Stimulated activated CD8-positive, alpha-beta memory T cell treated with anti-CD3 and anti-CD28 coated beads, Interleukin-12 subunit alpha, Interleukin-12 subunit beta, amount 100 ng/mL, for 1 hour (primary cell): ENCODE data around the gene EDDM3A.
A peak's percentile ranks its signal among the peaks of the same experiment; 100 is the strongest.
"Not testable (repeated sequence)": the region's sequence is repeated elsewhere in the genome, so short reads cannot be mapped to it uniquely, and the experiment has no call there.

Experiments used
- DNase-seq: peaks from one replicate; pipeline ENCODE4 v3.0.0-alpha.2; 2020; ENCODE audit warnings: low read depth

Gene EDDM3A, protein sequence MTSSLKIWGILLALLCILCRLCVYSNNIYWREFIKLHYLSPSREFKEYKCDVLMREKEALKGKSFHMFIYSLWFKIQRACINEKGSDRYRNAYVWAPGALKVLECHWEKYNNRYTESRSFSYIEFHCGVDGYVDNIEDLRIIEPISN

DNA sequence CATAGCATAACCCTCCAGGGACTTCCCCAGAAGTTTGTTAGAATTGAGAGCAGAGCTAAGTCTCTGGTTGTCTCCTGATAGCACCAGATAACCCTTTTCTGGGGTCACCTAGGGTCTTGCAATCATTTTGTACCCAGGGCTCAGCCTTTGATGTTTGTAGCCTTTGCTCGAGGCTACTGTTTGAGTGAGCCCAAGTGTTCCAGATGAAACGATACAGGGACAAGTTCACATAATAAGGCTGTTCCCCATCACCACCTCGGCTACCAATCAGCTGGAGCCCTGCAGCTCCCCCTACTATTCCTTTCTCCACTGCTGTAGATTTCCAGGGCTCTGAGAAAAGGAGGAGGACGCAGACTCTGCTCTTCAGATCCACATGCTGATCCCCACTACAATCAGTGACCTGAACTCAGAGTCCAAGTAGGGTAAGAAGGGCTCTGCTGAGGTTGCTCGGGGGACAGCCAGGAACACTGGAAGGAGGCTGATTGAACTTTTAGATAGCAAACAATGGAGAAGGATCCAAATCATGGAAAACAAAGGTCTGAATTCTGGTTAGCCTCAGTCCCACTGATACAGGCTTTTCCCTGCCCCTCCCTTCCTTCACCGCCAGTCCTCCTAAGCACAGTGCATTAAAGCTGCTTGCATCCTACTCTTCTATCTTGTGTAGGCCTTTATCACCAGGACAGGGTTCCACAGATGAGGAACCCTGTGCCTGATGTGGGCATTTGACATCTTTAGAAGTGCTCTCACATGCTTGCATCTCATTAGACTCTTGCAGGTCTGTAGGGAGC is at the start of gene EDDM3A:
EDDM3A (plus strand) TSS at position 317 of the 788 bp plus-strand sequence. CDS start 1,694 bp downstream, outside the sequence.
- DNase-seq = no peak

DNA sequence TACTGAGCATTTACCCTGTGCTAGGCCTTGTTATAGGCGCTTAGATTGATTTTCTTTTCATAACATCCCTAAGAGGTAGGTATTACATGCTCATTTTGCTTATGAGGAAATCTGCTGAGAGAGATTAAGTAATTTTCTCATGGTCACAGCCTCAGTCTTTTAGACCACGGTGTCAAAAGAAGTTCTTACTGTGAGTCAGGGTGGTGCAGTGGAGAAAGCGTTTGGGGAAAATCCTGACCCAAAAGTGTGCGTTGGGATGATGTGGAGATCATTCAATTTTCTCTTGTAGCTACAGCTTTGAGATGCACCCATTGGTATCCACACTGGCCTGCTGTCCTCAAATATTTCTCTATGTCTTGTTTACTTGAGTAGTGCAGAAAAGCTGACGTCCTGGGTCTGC is 48.9 kb upstream of the EDDM3A start:
- DNase-seq = no peak

DNA sequence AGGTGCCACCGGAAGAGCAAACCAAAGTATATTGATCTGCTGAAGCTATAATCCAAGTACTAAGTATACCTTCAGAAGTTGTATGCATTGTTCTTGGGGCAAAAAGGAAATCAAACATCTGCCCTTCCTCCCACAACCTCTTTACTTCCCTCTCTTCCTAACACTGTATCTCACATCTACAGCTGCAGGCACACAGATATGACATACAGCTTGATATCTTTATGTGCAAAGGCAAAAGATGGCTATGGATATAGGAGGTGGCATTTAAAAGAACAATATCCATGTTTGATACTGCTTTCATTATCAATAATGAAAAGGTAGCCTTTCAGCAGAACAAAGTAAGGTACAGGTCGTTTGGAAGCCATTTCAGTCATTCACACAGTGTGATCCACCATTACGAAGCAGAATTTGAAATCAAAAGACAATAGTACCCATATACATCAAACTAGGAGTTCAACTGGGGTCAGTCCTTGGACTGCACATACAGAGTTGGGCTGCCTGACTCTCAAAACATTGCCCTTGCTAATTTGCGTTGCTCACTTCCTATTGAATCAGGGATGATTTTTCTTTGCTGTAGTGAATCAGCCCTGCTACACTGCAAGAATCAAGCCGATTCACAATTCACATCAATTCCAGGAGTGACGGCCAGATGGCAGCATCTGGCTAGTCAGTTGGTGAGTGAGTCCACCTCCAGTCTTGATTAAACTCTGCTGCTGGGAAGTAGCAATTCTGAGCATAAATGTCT is 48.2 kb upstream of the EDDM3A start:
- DNase-seq = peak; percentile 40

DNA sequence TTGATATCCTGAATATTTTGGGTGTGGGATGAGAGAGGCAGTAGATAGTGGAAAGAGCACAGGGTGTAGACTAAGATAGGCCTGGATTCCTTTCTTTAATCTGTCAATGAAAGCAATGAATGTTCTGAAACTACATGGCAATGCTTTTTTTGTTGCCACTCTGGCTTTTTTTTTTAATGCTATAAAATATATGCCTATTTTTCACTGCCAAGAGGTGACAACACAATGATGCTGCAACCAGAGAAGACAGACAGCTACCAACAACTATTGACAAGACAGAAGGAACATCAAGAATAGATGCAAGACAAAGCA is 47.7 kb upstream of the EDDM3A start:
- DNase-seq = no peak

DNA sequence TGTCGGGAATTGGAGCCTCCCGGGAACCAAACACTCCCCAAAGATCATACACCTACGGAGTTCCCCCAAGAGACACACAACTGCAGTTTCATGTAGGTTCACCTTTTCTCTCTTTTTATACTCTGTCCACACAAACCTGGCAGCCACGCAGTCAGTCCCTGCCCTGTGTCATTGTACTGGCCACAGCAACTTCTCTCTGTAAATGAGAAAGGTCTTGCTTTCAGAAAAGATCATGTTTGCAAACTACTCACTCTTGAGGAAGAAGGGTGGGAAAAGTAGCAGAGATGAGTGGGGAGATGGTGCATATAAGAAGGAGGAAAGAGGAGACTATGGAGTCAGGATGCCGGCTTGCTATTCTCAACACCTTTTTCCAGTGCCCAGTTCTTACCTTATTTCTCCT is 46.8 kb upstream of the EDDM3A start:
- no peak for DNase-seq

DNA sequence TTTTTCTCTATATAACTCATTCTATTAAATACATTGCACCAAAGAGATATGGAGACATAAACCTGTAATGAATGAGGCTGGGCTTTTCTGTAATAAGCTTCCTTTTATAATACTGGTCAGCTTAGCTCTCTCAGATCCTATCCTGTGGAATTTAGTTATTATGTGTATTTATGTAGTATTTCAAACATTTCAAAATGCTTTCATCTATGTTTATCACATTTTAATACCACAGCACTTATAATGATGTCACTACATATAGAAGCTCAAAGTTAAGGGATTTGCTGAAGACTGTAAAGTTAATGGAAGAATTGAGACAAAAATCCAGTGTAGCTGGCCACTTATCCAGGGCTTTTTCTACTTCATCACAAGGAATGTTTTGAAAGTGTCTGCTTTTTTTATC is 45.8 kb upstream of the EDDM3A start:
- DNase-seq = no peak

DNA sequence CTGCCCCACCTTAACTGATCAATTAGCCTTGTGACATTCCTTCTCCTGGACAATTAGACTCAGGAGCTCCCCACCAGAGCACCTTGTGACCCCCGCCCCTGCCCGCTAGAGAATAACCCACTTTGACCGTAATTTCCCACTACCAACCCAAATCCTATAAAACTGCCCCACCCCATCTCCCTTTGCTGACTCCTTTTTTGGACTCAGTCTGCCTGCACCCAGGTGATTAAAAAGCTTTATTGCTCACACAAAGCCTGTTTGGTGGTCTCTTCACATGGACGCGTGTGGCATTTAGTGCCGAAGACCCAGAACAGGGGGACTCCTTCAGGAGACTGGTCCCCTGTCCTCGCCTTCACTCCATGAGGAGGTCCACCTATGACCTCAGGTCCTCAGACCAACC is 44.7 kb upstream of the EDDM3A start:
- DNase-seq = not testable (repeated sequence)

DNA sequence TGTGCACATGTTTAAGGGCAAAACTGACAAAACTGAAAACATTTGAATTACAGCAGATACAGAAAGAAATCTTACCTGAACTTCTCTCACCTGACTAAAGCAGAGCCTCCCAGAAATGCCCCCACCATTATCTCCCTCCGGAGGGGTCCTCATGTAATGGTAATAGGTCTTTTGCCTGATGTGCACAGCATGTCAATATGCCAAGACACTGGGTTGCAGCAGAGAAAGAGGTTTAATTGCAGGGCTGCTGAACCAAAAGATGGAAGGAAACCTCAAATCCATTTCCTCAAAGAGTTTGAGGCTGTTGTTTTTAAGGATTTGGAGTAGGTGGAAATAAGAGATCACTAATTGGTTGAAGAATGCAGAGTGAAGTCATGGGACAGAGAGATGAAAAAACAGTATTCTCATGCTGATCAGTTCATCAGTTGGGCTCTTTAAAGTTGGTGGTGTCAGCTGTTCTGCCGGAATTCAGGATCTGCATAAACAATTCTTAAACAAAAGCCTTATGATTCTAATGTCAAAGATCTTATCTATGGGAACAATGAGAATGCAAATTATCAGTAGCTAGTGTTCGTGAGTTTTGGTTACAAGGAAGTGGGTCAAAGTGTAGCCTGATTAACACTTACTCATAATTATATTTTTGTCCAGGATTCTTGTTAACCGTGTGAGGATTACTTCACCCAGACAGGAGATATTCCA is 38.9 kb upstream of the EDDM3A start:
- DNase-seq = no peak

DNA sequence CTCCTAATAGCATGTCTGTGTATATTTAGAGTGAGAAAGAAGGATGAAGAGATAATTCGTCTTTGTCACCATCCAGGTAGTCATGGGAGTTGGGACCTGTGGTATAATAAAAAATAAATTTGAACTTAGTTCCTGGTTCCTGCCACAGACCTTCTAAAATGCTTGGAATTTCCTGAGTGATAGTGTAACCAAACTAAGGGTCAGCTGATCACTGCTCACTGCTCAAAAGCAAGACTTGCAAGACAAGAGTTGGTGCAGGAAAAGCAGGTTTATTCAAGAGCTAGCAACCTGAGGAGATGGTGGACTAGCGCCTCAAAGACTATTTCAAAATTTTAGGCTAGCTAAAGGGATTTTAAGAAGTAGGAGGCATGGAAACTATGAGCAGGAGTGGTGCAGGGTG is 38.1 kb upstream of the EDDM3A start:
- DNase-seq = no peak

DNA sequence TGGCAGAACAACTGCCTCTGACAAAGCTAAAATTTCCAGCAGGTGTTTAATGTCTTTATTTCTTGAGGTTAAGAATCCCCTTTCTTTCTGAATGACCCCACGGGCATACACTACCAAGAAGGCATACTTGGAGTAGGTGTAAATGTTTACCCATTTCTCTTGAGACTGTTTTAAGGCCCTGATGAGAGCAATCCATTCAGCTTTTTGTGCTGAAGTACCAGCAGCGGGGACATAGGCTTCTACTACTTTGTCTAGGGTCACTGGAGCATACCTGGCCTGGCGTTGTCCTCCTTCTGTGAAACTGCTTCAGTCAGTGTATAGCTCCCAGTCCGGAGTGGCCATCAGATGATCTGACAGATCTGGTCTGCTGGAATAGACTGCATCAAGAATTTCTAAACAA is 34.4 kb upstream of the EDDM3A start:
- no peak for DNase-seq

DNA sequence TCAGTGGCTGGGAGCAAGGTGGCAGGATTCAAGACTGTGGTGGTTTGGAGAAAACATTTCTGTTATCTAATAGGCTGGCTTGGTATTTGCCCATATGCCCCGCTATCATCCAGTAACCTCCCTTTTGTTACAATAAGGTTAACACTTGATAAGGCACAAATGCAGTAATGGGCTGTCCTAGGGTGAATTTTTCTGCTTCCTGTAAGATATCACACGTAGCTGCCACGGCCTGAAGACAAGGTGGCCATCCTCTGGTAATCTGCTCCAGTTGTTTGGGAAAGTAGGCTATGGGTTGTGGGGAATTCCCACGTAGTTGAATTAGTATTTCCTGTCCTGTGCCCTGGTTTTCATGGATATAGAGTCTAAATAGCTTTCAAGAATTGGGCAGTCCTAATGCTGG is 34.0 kb upstream of the EDDM3A start:
- no peak for DNase-seq

DNA sequence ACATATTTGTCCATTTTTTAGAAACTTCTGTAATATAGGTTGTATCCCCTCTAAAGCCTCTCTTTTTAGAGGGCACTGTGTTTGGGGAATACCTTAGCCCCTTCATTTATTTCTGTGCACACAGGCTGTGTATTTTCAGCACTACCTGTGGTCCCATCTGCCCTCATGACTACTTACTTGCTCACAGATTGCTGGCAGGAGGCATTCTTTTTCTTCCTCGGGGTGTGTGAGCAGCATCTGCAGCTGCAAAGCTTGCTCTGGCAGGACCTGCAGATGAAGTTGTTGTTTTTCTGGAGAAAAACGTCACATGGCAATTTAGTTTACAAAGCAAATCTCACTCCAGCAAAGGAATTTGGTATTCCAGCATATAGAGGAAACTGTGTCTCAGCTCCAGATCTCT is 32.8 kb upstream of the EDDM3A start:
- DNase-seq = no peak

DNA sequence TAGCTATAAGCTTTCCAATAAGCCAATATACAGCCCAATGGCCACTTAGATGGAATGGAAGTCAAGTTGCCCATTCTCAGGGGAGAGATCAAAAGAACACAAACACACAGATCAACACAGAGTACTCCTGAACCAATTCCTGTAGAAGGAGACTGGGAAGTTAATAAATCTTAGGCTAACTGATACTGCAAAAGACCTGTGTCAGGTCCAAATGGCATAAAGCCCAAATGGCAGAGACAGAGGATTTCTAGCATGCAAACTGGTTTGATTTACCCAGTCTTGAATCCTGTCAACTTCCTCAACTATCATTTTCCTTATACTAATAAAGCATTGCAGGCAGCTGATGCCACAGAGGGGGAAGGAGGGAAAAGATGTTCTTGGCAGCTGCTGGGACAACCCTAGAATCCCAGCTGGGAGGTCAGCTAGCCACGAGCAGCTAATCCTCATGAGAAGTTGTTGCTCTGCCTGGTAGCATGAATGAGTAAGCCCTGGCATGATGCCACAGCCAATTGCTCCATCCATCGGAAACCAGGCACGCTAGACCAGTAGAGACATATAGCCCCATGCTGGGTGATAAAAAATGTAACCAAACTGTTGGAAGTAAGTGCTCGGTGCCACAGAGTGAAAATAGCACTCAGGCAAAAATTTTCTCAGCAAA is 31.0 kb upstream of the EDDM3A start:
- DNase-seq = no peak

DNA sequence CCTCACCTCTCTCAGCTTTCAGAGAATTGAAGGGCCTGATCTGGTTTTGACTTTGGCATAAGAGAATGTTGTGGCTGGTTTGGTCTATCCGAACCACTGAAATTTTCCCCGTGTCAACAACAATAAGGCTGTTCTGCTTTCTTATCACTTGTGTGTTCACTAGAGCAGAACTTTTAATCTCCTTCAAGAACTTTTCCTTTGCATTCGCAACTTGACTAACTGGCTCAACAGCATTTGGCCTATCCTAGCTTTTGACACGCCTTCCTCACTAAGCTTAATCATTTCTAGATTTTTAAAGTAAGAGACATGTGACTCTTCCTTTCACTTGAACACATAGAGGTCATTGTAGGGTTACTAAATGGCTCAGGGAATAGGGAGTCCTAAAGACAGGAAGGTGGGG is 25.9 kb upstream of the EDDM3A start:
- DNase-seq = no peak

DNA sequence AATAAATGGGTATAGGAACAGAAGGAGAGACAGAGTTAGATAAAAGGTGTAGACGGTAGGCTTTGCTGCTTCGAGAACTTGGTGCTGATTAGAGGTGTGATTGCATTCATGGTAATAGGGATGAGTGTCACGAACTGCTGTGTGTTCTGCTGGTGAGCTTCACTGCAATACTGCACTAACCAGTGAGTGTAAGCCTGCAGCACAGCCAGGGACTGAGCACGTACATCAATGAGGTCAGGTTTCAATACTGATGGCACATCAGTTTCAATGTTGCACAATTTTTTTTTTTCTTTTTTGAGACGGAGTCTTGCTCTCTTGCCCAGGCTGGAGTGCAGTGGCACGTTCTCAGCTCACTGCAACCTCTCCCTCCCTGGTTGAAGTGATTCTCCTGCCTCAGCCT is 24.9 kb upstream of the EDDM3A start:
- DNase-seq = no peak

DNA sequence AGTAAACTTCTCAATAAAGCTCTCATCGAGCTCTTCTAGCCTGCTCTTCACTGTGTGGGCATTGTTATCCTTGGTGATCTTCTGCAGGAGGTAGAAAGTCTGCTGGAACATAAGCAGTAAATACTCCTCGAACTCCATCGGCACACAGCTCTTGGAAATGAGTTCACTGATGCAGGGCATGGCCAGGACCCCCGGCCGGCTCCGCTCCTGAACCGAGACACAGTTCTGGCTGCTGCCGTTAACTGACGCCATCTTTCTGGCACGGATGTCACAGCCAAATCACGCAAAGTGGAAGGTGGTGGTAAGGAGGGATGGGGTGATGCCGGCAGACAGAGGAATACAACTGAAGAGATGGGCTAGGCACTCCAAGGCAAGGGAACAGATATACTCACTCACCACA is 23.7 kb upstream of the EDDM3A start:
- DNase-seq = no peak

DNA sequence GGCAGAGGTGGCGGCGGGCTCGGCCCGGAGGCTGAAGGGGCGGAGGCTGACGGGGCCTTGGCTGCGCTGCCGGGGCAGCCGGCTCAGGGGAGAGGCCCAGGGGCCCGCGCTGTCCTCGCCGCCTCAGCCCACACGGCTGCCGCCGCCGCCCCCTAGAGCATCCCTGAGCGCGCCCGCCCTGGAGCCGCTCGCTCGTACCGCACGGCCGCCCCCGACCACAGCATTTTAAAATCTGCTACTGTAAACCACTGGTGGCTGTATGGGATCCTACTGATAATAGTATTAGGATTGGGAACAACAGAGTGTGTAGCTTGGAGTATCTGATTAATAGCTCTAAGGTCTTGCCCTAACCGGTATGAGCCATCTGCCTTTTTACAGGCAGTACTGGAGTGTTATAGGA is 22.2 kb upstream of the EDDM3A start:
- no peak for DNase-seq

DNA sequence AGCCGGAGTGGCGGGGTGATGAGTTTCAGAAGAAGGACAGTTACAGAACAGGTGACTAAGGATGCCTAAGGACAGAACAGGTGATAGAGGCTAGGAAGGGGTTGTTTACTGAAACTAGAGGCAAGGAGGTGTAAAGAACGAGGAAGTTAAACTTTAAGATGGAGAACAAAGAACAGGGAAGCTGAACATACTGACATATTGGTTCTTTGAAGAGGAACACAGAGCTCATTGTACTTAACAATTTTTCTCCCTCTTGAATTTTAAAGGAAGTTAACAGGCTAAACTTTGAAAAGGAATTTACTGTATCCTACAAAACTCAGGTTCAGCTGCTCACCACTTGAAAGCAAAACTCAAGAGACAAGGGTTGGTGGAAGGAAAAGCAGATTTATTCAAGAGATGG is 19.6 kb upstream of the EDDM3A start:
- not testable (repeated sequence) for DNase-seq

DNA sequence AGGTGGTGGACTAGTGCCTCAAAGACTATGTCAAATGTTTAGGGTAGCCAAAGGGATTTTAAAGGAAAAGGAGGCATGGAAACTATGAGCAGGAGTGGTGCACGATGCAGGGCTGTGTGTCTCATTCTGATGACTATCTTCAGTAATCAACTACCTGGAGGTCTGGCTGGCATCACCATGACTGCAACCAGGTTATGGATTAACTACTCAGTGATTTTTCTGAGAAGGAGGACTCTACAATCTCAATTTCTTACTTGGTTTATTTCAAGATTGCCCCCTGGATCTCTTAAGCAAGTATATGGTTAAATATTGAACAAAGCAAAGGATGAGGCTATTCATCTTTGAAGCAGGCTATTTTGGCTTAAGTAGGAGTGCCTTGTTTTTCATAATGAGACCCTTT is 19.2 kb upstream of the EDDM3A start:
- no peak for DNase-seq

DNA sequence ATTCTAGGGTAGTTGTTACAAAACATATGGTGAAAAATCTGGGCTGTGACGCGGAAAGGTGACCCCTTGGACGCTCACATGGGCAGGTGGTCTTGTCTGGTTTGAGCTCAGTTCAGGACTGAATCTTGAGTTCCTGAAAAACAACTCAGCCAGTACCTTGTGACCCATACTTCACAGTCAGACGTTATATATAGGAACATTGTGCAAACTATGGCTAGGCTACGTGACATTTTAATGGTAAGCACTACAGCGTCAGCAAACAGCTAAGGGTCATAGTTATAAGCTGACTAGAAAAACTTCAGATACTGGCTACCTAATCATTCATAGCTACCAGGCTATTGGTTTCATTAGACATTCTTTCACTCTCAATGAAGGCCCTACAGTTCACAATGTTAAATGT is 14.8 kb upstream of the EDDM3A start:
- DNase-seq = no peak

DNA sequence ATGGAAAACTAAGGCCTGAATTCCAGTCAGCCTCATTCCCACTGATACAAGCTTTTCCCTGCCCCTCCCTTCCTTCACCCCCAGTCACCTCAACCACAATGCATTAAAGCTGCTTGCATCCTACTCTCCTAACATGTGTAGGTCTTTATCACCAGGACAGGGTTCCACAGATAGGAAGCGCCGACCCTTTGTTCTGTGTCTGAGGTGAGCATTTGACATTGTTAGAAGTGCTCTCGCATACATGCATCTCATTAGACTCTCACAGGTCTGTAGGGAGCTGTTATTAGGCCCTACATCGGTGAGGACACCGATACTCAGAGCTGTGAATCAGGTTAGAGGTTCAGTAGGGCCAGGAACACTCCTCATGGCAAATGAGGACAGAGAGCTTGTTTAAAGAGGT is 13.2 kb upstream of the EDDM3A start:
- no peak for DNase-seq

DNA sequence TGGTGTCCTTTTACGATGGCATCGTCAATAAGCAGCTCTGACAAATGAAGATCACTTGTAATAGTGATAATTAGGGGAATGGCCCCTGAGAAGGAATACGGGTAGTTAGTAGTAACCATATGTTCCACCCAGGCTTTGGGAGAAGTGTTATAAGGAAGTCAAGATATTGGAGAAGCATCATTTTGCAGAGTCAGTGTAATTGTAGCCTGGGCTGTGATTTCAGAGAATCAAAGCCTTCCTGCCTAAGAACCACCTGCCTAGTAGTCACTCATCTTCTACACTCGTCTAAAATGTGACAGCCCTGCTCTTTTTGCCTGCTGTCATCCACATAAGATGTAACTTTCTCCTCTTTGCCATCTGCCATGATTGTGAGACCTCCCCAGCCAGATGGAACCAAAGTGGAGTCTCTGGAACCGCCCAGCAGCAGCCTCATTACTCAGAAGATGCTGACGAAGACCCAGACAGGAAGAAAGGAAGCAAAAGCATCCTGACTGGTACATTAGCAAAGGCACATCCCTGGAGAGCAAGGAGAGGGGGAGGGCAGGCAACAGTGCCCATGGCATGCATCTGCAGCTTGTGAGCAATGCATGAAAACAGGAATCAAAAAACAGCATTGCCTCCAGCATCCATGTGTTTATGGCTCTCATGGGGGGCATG is 12.6 kb upstream of the EDDM3A start:
- DNase-seq = no peak
